Endodermal cell (in vitro differentiated cells): ENCODE data around the gene FAM200A. TPM values are rescaled to one million over a fixed set of nuclear protein-coding genes. Genes with fewer than 3 reads are reported as not detected.
"Not testable (repeated sequence)": the region's sequence is repeated elsewhere in the genome, so short reads cannot be mapped to it uniquely, and the experiment has no call there.

ENCODE experiments used
- DNase-seq: peaks from one replicate; pipeline ENCODE4 v3.0.0-alpha.2; 2017
- H3K27ac ChIP-seq: 2 replicates; pipeline ENCODE4 v1.5.1; 2013; ENCODE audit warnings: mild to moderate bottlenecking, low read depth, low read length, moderate library complexity
- H3K27me3 ChIP-seq: 2 replicates; pipeline ENCODE4 v1.6.1; 2013; ENCODE audit warnings: mild to moderate bottlenecking, low read length, moderate library complexity; ENCODE audit not compliant: insufficient read depth, control insufficient read depth, poor library complexity, severe bottlenecking
- H3K36me3 ChIP-seq: 2 replicates; pipeline ENCODE4 v1.7.0; 2013; ENCODE audit warnings: mild to moderate bottlenecking, low read length, moderate library complexity; ENCODE audit not compliant: control insufficient read depth, insufficient read depth
- H3K4me1 ChIP-seq: one replicate; pipeline ENCODE4 v1.7.0; 2013; ENCODE audit warnings: low read length; ENCODE audit not compliant: control insufficient read depth, insufficient read depth
- H3K4me3 ChIP-seq: 2 replicates; pipeline ENCODE4 v1.5.1; 2013; ENCODE audit warnings: mild to moderate bottlenecking, low read length, moderate library complexity
- H3K9ac ChIP-seq: 2 replicates; pipeline ENCODE4 v1.6.1; 2013; ENCODE audit warnings: mild to moderate bottlenecking, low read length, moderate library complexity; ENCODE audit not compliant: poor library complexity, severe bottlenecking; ENCODE audit errors: extremely low read depth
- H3K9me3 ChIP-seq: 2 replicates; pipeline ENCODE4 v1.6.1; 2013; ENCODE audit warnings: mild to moderate bottlenecking, low read length, moderate library complexity; ENCODE audit not compliant: control insufficient read depth
- H3K27ac Mint-ChIP-seq: 2 replicates; pipeline ENCODE4 v1.8.0; 2020; ENCODE audit warnings: mixed read lengths
- H3K27me3 Mint-ChIP-seq: 2 replicates; pipeline ENCODE4 v1.8.0; 2021; ENCODE audit warnings: mild to moderate bottlenecking, mixed read lengths; ENCODE audit not compliant: insufficient read depth
- H3K36me3 Mint-ChIP-seq: 2 replicates; pipeline ENCODE4 v1.8.0; 2020; ENCODE audit warnings: low read depth, mixed read lengths
- H3K4me1 Mint-ChIP-seq: 2 replicates; pipeline ENCODE4 v1.8.0; 2020; ENCODE audit warnings: mixed read lengths
- H3K4me3 Mint-ChIP-seq: 2 replicates; pipeline ENCODE4 v1.8.0; 2020; ENCODE audit warnings: mild to moderate bottlenecking, moderate library complexity, mixed read lengths
- H3K9me3 Mint-ChIP-seq: 2 replicates; pipeline ENCODE4 v1.8.0; 2020; ENCODE audit warnings: mild to moderate bottlenecking, mixed read lengths
- CTCF ChIP-seq: fragments of 200-600 bp; sonication (generic); conservative IDR thresholded peaks from 2 replicates; pipeline ENCODE4 v1.5.0; 2021; ENCODE audit warnings: antibody characterized with exemption, mild to moderate bottlenecking
- WGBS, 2 experiments: methylation state at CpG; one replicate each; pipeline versions ENCODE4 v1.1.5 to v1.1.7; 2013; ENCODE audit warnings: missing lambda C conversion rate in 2 of 2, mixed read lengths in 1 of 2; ENCODE audit not compliant: insufficient coverage in 1 of 2, insufficient read length in 1 of 2; 5-methylcytosine and 5-hydroxymethylcytosine counted together
- total RNA-seq, 2 donors: library from RNA; stranded (reverse); fragmentation: NEBNext Ultra II Directional in 1 of 2; extraction: Animal tissue kit (Norgen Biotek cat#: 25700) in 1 of 2; gene quantifications; 2 replicates in 1 of 2; 3 replicates in 1 of 2; pipeline ENCODE4 v1.2.1, GENCODE V29; 2021

Gene FAM200A
- total RNA-seq, 2 donors from 2014 or later = 7.7 to 8.3 TPM

- H3K9ac ChIP-seq = no peak overlapping the region
- H3K4me3 ChIP-seq = peak overlapping the region; percentile 91
- no peaks in the 10 kb centered on the region for H3K4me1 ChIP-seq
- H3K36me3 ChIP-seq = peaks cover 4% of the 10 kb centered on the region
- Mint-ChIP-seq H3K36me3 (peaks cover 17% of the 10 kb centered on the region), H3K4me3 (peak overlapping the region; percentile 83), H3K27ac (peak overlapping the region; percentile 97), H3K9me3 (no peaks in the 10 kb centered on the region), H3K4me1 (peaks cover 16% of the 10 kb centered on the region), H3K27me3 (no peaks in the 10 kb centered on the region)
- no peaks in the 10 kb centered on the region for H3K27me3 ChIP-seq
- H3K27ac ChIP-seq = no peak overlapping the region
- 15 to 83% methylated on average over 4 to 19 of the region's 19 CpGs for WGBS, 2 experiments
- DNase-seq = peak; percentile 100
- no peak for TF ChIP-seq CTCF
- no peaks in the 10 kb centered on the region for H3K9me3 ChIP-seq
Observed at GRCh38 chr7:99504281-99504602, 47.7 kb downstream of the FAM200A start.

GRCh38 chr7:99501236-99501635, 50.7 kb downstream of the FAM200A start:
- H3K9ac ChIP-seq, H3K9me3 Mint-ChIP-seq, H3K36me3 ChIP-seq, H3K27me3 Mint-ChIP-seq, H3K9me3 ChIP-seq, H3K27me3 ChIP-seq, H3K27ac Mint-ChIP-seq, H3K27ac ChIP-seq, H3K4me1 ChIP-seq: not testable (repeated sequence)
- 95 to 98% methylated on average over 10 to 12 of the region's 12 CpGs for WGBS, 2 experiments
- peak; percentile 58 for DNase-seq
- peak overlapping the region; percentile 98 for H3K4me3 ChIP-seq
- Mint-ChIP-seq H3K4me3 (peak overlapping the region; percentile 97), H3K36me3 (peaks cover 21% of the 10 kb centered on the region), H3K4me1 (peaks cover 25% of the 10 kb centered on the region)

GRCh38 chr7:99500637-99501009, 51.3 kb downstream of the FAM200A start:
- no peaks in the 10 kb centered on the region for H3K27me3 Mint-ChIP-seq
- Histone ChIP-seq H3K4me1 (no peaks in the 10 kb centered on the region), H3K4me3 (peak overlapping the region; percentile 98), H3K36me3 (peaks cover 10% of the 10 kb centered on the region), H3K27ac (no peak overlapping the region), H3K9me3 (no peaks in the 10 kb centered on the region), H3K9ac (peak overlapping the region; percentile 71), H3K27me3 (no peaks in the 10 kb centered on the region)
- H3K27ac Mint-ChIP-seq = peak overlapping the region; percentile 99
- H3K36me3 Mint-ChIP-seq = peaks cover 24% of the 10 kb centered on the region
- peak overlapping the region; percentile 97 for H3K4me3 Mint-ChIP-seq
- DNase-seq = no peak
- 63 to 65% methylated on average over 9 to 16 of the region's 16 CpGs for WGBS, 2 experiments
- peaks cover 19% of the 10 kb centered on the region for H3K4me1 Mint-ChIP-seq
- TF ChIP-seq CTCF = no peak
- peaks cover 8% of the 10 kb centered on the region for H3K9me3 Mint-ChIP-seq
